Ishikawa (cell line): ENCODE data around the gene NMUR1.

Experiments used
- CEBPB ChIP-seq: IDR thresholded peaks from 2 replicates; pipeline ENCODE4 v1.6.1; 2012
- CREB1 ChIP-seq: IDR thresholded peaks from 2 replicates; pipeline ENCODE4 v1.6.1; 2012; ENCODE audit warnings: low read depth
- EGR1 ChIP-seq: IDR thresholded peaks from 2 replicates; pipeline ENCODE4 v1.6.1; 2012
- EP300 ChIP-seq: IDR thresholded peaks from 2 replicates; pipeline ENCODE4 v1.6.1; 2012; ENCODE audit warnings: borderline replicate concordance
- FOXM1 ChIP-seq: IDR thresholded peaks from 2 replicates; pipeline ENCODE4 v1.6.1; 2012; ENCODE audit warnings: low read depth, borderline replicate concordance
- NFIC ChIP-seq: IDR thresholded peaks from 2 replicates; pipeline ENCODE4 v1.6.1; 2012
- RAD21 ChIP-seq: IDR thresholded peaks from 2 replicates; pipeline ENCODE4 v1.6.1; 2012; ENCODE audit warnings: low read depth
- TAF1 ChIP-seq: IDR thresholded peaks from 2 replicates; pipeline ENCODE4 v1.6.1; 2012; ENCODE audit warnings: low read depth, mild to moderate bottlenecking
- TCF12 ChIP-seq: IDR thresholded peaks from 2 replicates; pipeline ENCODE4 v1.6.1; 2012; ENCODE audit warnings: low read depth
- TEAD4 ChIP-seq: IDR thresholded peaks from 2 replicates; pipeline ENCODE4 v1.6.1; 2012
- YY1 ChIP-seq: IDR thresholded peaks from 2 replicates; pipeline ENCODE4 v1.6.1; 2012; ENCODE audit warnings: low read depth
- ZBTB7A ChIP-seq: IDR thresholded peaks from 2 replicates; pipeline ENCODE4 v1.6.1; 2012; ENCODE audit warnings: low read depth
- TF ChIP-seq, protein P1 (sequence below): IDR thresholded peaks from 2 replicates; pipeline ENCODE4 v1.6.1; 2012
- TF ChIP-seq, protein P2 (sequence below): IDR thresholded peaks from 2 replicates; pipeline ENCODE4 v1.6.1; 2012
- TF ChIP-seq, protein P3 (sequence below): IDR thresholded peaks from 2 replicates; pipeline ENCODE4 v1.6.1; 2012; ENCODE audit warnings: low read depth, mild to moderate bottlenecking

The NMUR1 gene

DNA sequence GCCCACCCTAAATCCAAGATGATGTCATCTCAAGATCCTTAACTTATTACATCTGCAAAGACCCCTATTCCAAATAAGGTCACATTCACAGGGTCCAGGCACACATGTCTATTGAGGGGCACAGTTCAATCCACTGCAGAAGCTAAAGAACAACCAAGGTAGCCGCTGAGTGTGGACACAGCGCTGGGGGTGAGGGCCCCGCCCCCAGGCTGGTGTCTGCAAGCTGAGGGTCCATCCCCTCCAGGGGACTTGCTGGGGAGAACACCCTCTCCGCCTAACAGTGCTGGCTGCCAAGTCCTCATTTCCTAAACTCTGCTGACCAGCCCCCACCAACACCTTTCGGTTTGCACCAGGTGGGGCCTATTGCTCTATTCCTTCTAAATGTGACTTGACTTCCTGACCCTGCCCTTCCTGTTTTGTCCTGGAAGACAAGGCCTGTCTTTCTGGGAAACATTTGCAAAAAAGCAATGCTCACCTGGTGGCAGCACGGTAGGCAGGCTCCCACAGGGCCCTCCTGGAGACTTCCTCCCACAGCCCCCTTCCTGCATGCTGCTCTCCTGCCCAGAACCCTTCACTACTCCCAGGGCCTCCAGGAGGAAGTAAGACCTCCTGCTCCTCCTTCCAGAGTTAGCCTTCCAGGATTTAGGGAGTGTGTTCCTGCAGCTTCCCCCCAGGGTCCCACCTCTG, 38.0 kb upstream of the NMUR1 start:
- TF ChIP-seq EP300 (no peak), RAD21 (no peak), YY1 (no peak), TAF1 (no peak), EGR1 (no peak), TEAD4 (no peak), CEBPB (no peak), CREB1 (no peak), ZBTB7A (no peak), NFIC (no peak), TCF12 (no peak), FOXM1 (no peak)
- TF ChIP-seq, protein P1, sequence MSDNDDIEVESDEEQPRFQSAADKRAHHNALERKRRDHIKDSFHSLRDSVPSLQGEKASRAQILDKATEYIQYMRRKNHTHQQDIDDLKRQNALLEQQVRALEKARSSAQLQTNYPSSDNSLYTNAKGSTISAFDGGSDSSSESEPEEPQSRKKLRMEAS: no peak
- TF ChIP-seq, protein P2, sequence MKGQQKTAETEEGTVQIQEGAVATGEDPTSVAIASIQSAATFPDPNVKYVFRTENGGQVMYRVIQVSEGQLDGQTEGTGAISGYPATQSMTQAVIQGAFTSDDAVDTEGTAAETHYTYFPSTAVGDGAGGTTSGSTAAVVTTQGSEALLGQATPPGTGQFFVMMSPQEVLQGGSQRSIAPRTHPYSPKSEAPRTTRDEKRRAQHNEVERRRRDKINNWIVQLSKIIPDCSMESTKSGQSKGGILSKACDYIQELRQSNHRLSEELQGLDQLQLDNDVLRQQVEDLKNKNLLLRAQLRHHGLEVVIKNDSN: no peak
- TF ChIP-seq, protein P3, sequence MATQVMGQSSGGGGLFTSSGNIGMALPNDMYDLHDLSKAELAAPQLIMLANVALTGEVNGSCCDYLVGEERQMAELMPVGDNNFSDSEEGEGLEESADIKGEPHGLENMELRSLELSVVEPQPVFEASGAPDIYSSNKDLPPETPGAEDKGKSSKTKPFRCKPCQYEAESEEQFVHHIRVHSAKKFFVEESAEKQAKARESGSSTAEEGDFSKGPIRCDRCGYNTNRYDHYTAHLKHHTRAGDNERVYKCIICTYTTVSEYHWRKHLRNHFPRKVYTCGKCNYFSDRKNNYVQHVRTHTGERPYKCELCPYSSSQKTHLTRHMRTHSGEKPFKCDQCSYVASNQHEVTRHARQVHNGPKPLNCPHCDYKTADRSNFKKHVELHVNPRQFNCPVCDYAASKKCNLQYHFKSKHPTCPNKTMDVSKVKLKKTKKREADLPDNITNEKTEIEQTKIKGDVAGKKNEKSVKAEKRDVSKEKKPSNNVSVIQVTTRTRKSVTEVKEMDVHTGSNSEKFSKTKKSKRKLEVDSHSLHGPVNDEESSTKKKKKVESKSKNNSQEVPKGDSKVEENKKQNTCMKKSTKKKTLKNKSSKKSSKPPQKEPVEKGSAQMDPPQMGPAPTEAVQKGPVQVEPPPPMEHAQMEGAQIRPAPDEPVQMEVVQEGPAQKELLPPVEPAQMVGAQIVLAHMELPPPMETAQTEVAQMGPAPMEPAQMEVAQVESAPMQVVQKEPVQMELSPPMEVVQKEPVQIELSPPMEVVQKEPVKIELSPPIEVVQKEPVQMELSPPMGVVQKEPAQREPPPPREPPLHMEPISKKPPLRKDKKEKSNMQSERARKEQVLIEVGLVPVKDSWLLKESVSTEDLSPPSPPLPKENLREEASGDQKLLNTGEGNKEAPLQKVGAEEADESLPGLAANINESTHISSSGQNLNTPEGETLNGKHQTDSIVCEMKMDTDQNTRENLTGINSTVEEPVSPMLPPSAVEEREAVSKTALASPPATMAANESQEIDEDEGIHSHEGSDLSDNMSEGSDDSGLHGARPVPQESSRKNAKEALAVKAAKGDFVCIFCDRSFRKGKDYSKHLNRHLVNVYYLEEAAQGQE: no peak

DNA sequence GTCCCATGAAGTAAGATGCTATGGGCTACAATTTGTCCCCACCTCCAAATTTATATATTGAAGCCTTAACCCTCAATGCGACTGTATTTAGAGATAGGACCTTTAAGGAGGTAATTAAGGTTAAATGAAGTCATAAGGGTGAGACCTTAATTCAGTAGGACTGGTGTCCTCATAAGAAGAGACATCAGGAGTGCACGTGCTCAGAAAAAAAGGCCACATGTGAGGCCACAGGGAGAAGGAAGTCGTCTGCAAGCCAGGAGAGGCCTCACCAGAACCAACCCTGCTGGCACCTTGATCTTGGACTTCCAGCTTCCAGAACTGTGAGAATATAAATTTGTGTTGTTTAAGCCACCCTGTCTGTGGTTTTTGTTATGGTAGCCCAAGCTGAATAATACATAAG, 36.9 kb upstream of the NMUR1 start:
- TF ChIP-seq EP300 (no peak), ZBTB7A (no peak), RAD21 (no peak)
- TF ChIP-seq, protein P1: no peak

- TF ChIP-seq FOXM1 (no peak), CEBPB (no peak), RAD21 (no peak), NFIC (no peak), YY1 (no peak), TEAD4 (no peak), CREB1 (no peak)
- TF ChIP-seq, protein P1: no peak
- TF ChIP-seq, protein P3: no peak
Observed at GRCh38 chr2:231565887-231566594, 35.8 kb upstream of the NMUR1 start.

- TF ChIP-seq RAD21: peak; percentile 83
- TF ChIP-seq NFIC: no peak
- TF ChIP-seq CEBPB: no peak
Observed at GRCh38 chr2:231563378-231563961, 33.2 kb upstream of the NMUR1 start.

- TF ChIP-seq CEBPB (no peak), RAD21 (peak; percentile 94), ZBTB7A (no peak)
- TF ChIP-seq, protein P1: peak; percentile 40; the same call in 1 of the 2 replicates
Observed at GRCh38 chr2:231557571-231558217, 27.4 kb upstream of the NMUR1 start.

GRCh38 chr2:231556981-231557380, 26.7 kb upstream of the NMUR1 start:
- no peak for TF ChIP-seq NFIC
- TF ChIP-seq EP300: no peak
- no peak for TF ChIP-seq RAD21
- TF ChIP-seq TAF1: no peak
- no peak for TF ChIP-seq FOXM1
- TF ChIP-seq, protein P3: no peak
- no peak for TF ChIP-seq YY1
- no peak for TF ChIP-seq TEAD4
- no peak for TF ChIP-seq CEBPB
- TF ChIP-seq, protein P1: no peak
- TF ChIP-seq, protein P2: no peak
- no peak for TF ChIP-seq CREB1
- TF ChIP-seq ZBTB7A: no peak
- no peak for TF ChIP-seq EGR1
